KMS-11 (cell line): Measurements from ENCODE around the gene PRKACA.

Experiments
- H2AFZ ChIP-seq: fragments of 200-600 bp; sonication (generic); 2 replicates; pipeline ENCODE4 v1.6.1; 2016; ENCODE audit warnings: antibody characterized with exemption, mixed run types, low read depth
- H3K27ac ChIP-seq: fragments of 200-600 bp; sonication (generic); 2 replicates; pipeline ENCODE4 v1.6.1; 2016; ENCODE audit warnings: mild to moderate bottlenecking, mixed run types
- H3K27me3 ChIP-seq: fragments of 200-600 bp; sonication (generic); 2 replicates; pipeline ENCODE4 v1.6.1; 2017; ENCODE audit warnings: mild to moderate bottlenecking, low read depth, mixed run types, moderate library complexity; ENCODE audit not compliant: insufficient read depth
- H3K36me3 ChIP-seq: fragments of 200-600 bp; sonication (generic); 2 replicates; pipeline ENCODE4 v1.6.1; 2017; ENCODE audit warnings: mild to moderate bottlenecking, mixed run types; ENCODE audit not compliant: insufficient read depth
- H3K4me1 ChIP-seq: fragments of 200-600 bp; sonication (generic); 2 replicates; pipeline ENCODE4 v1.6.1; 2016; ENCODE audit warnings: mild to moderate bottlenecking, low read depth, mixed run types; ENCODE audit not compliant: poor library complexity, severe bottlenecking
- H3K4me2 ChIP-seq: fragments of 200-600 bp; sonication (generic); 2 replicates; pipeline ENCODE4 v1.7.0; 2016; ENCODE audit warnings: mild to moderate bottlenecking, mixed run types
- H3K4me3 ChIP-seq: fragments of 200-600 bp; sonication (generic); IDR thresholded peaks from 2 replicates; pipeline ENCODE4 v1.6.1; 2017; ENCODE audit warnings: low read depth, low read length, mixed read lengths; ENCODE audit not compliant: insufficient read depth
- H3K79me2 ChIP-seq: fragments of 200-600 bp; sonication (generic); 2 replicates; pipeline ENCODE4 v1.6.1; 2016; ENCODE audit warnings: low read depth, mixed run types; ENCODE audit not compliant: insufficient read depth
- H3K9ac ChIP-seq: fragments of 200-600 bp; sonication (generic); 2 replicates; pipeline ENCODE4 v1.6.1; 2016; ENCODE audit warnings: mild to moderate bottlenecking, mixed run types
- H4K20me1 ChIP-seq: fragments of 200-600 bp; sonication (generic); 2 replicates; pipeline ENCODE4 v1.6.1; 2016; ENCODE audit warnings: mild to moderate bottlenecking, mixed run types; ENCODE audit not compliant: insufficient read depth
- TF ChIP-seq, protein P1 (sequence below): fragments of 200-600 bp; sonication (generic); conservative IDR thresholded peaks from 2 replicates; pipeline ENCODE4 v1.6.1; 2017; ENCODE audit warnings: low read depth, mild to moderate bottlenecking, antibody characterized with exemption, low read length, moderate library complexity, mixed read lengths

The PRKACA gene

DNA sequence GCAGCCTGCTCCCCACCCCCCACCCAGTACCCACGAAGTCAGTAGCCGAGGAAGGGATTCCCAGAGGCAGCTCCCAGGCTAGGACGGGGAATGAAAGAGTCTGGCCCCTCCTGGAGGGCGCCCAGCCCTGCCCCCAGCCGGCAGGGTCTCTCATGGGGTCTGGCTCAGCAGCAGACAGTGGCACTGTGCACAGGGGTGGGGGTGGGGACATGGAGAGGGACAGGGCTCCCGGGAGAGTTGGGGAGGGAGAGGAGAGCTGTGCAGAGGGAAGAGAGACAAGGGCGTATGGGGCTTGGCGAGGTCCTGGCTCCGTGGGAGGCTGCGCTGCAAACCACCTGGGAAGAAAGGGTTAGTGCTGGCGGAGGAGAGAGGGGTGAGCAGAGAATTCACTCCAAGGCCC, 46.5 kb upstream of the PRKACA start:
- Histone ChIP-seq H3K4me2 (no peak overlapping the region), H3K4me3 (no peak overlapping the region), H4K20me1 (no peaks in the 10 kb centered on the region), H3K27ac (no peak overlapping the region), H2AFZ (no peak overlapping the region), H3K27me3 (no peaks in the 10 kb centered on the region), H3K9ac (no peak overlapping the region), H3K36me3 (no peaks in the 10 kb centered on the region), H3K79me2 (no peaks in the 10 kb centered on the region), H3K4me1 (no peaks in the 10 kb centered on the region)
- TF ChIP-seq, protein P1, sequence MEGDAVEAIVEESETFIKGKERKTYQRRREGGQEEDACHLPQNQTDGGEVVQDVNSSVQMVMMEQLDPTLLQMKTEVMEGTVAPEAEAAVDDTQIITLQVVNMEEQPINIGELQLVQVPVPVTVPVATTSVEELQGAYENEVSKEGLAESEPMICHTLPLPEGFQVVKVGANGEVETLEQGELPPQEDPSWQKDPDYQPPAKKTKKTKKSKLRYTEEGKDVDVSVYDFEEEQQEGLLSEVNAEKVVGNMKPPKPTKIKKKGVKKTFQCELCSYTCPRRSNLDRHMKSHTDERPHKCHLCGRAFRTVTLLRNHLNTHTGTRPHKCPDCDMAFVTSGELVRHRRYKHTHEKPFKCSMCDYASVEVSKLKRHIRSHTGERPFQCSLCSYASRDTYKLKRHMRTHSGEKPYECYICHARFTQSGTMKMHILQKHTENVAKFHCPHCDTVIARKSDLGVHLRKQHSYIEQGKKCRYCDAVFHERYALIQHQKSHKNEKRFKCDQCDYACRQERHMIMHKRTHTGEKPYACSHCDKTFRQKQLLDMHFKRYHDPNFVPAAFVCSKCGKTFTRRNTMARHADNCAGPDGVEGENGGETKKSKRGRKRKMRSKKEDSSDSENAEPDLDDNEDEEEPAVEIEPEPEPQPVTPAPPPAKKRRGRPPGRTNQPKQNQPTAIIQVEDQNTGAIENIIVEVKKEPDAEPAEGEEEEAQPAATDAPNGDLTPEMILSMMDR = no peak

DNA sequence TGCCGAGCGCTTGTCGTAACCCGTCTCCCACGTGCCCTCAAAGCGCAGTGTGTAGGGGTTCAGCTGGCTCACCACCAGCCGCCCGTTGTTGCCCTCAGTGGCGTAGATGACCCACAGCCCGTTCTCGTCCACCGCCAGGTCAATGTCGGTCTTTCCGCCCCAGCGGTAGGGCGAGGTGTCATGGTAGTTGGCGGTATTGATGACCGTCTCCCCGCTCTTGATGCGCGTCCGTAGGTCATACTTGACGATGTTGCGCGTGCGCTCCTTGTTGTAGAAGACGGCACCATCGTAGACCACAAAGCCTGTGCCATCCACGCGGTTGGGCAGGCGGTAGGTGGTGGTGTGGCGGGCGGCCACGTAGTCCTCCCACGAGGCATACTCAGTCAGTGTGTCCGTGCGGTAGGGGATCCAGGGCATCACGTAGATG, 45.3 kb upstream of the PRKACA start:
- H4K20me1 ChIP-seq = no peaks in the 10 kb centered on the region
- no peak overlapping the region for H3K27ac ChIP-seq
- no peak overlapping the region for H3K9ac ChIP-seq
- H2AFZ ChIP-seq = no peak overlapping the region
- H3K4me2 ChIP-seq = no peak overlapping the region
- no peaks in the 10 kb centered on the region for H3K79me2 ChIP-seq
- TF ChIP-seq, protein P1 = no peak
- H3K36me3 ChIP-seq = no peaks in the 10 kb centered on the region
- no peaks in the 10 kb centered on the region for H3K27me3 ChIP-seq
- no peak overlapping the region for H3K4me3 ChIP-seq
- no peaks in the 10 kb centered on the region for H3K4me1 ChIP-seq

DNA sequence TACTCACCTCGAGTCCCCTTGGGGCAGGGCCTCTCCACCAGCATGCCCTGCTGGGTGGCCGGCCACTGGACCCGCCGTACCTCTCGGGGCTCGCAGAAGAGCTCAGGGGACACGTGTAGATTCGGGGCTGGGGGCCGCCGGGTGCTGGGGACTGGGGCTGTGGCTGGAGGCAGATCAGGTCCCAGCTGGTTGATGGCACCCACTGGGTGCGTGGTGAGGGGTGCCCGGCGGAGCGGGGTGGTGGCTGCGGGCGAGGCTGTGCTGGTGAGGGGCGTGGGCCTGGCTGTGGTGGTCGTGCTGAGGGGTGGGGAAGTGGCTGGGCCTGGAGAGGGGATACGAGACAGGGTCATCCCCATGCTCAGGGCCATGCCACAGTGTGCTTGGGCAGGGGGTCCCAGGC, 43.7 kb upstream of the PRKACA start:
- Histone ChIP-seq H3K36me3 (no peaks in the 10 kb centered on the region), H3K4me1 (no peaks in the 10 kb centered on the region), H3K79me2 (no peaks in the 10 kb centered on the region), H3K9ac (no peak overlapping the region), H3K27me3 (no peaks in the 10 kb centered on the region), H2AFZ (no peak overlapping the region), H3K4me2 (no peak overlapping the region), H3K4me3 (no peak overlapping the region), H4K20me1 (no peaks in the 10 kb centered on the region), H3K27ac (no peak overlapping the region)
- TF ChIP-seq, protein P1 = no peak

DNA sequence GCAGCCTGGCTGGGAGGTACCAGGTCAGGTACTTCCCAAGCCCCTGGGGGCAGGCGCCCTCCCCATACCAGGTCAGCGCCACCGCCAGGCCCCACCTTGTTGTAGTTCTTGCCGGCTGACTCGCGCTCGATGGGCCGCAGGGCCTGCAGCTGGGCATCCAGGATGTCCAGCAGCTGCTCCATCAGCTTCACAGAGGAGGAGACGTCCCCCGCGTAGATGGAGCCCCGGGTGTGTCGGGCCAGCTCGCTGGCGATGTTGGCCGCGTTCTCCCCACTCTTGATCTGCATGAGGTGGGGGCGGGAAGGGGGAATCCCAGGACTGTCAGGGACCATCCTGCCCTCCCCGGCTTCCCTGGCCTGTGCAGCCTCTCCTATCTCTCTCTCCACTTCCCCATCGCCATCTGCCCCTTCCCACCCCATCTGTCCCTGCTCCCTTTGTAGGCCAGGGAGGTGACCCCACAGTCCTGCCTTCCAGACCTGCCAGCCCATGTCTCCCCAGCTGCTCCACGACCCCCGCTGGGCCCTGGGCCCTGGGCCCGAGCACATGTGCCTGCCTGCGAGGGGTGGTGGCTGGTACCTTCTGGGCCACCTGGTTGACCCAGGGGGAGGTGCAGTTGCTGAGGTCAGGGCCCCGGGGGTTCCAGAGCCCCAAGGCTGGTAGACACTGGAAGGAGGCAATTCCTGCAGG, 42.6 kb upstream of the PRKACA start:
- no peak overlapping the region for H3K27ac ChIP-seq
- H3K27me3 ChIP-seq = no peaks in the 10 kb centered on the region
- H3K36me3 ChIP-seq = no peaks in the 10 kb centered on the region
- H3K9ac ChIP-seq = no peak overlapping the region
- no peaks in the 10 kb centered on the region for H3K79me2 ChIP-seq
- H2AFZ ChIP-seq = no peak overlapping the region
- H3K4me2 ChIP-seq = no peak overlapping the region
- H4K20me1 ChIP-seq = no peaks in the 10 kb centered on the region
- TF ChIP-seq, protein P1 = no peak
- no peaks in the 10 kb centered on the region for H3K4me1 ChIP-seq
- H3K4me3 ChIP-seq = no peak overlapping the region
